Measurements from ENCODE around the gene CKLF.

CKLF gene

GRCh38 chr16:66524601-66525164 is 27.7 kb upstream of the CKLF start:
- H3K4me3 Mint-ChIP-seq, result no peak overlapping the region
- H3K27me3 Mint-ChIP-seq, result no peaks in the 10 kb centered on the region
- no peaks in the 10 kb centered on the region for H3K36me3 Mint-ChIP-seq (ENCODE audit: low read depth)
- peak; percentile 56 for DNase-seq
- peak overlapping the region; percentile 83 for H3K27ac Mint-ChIP-seq
- peaks cover 75% of the 10 kb centered on the region for H3K4me1 Mint-ChIP-seq (ENCODE audit: low read depth)
- no peaks in the 10 kb centered on the region for H3K9me3 Mint-ChIP-seq

- no peak overlapping the region for H3K4me3 Mint-ChIP-seq
- no peaks in the 10 kb centered on the region for H3K9me3 Mint-ChIP-seq
- DNase-seq, result no peak
- peak overlapping the region; percentile 27 for H3K27ac Mint-ChIP-seq
- H3K36me3 Mint-ChIP-seq (ENCODE audit: low read depth), result no peaks in the 10 kb centered on the region
- no peaks in the 10 kb centered on the region for H3K27me3 Mint-ChIP-seq
- peaks cover 73% of the 10 kb centered on the region for H3K4me1 Mint-ChIP-seq (ENCODE audit: low read depth)
These were observed 26.8 kb upstream of the CKLF start for GRCh38 chr16:66525396-66526180.

GRCh38 chr16:66528294-66528693 is 24.1 kb upstream of the CKLF start:
- H3K9me3 Mint-ChIP-seq, result no peaks in the 10 kb centered on the region
- DNase-seq, result no peak
- no peaks in the 10 kb centered on the region for H3K27me3 Mint-ChIP-seq
- H3K4me3 Mint-ChIP-seq, result no peak overlapping the region
- no peak overlapping the region for H3K27ac Mint-ChIP-seq
- peaks cover 46% of the 10 kb centered on the region for H3K4me1 Mint-ChIP-seq (ENCODE audit: low read depth)
- no peaks in the 10 kb centered on the region for H3K36me3 Mint-ChIP-seq (ENCODE audit: low read depth)

GRCh38 chr16:66529475-66529874 is 22.9 kb upstream of the CKLF start:
- H3K27me3 Mint-ChIP-seq, result no peaks in the 10 kb centered on the region
- no peak for DNase-seq
- H3K4me1 Mint-ChIP-seq (ENCODE audit: low read depth), result peaks cover 34% of the 10 kb centered on the region
- H3K9me3 Mint-ChIP-seq, result no peaks in the 10 kb centered on the region
- H3K36me3 Mint-ChIP-seq (ENCODE audit: low read depth), result no peaks in the 10 kb centered on the region
- no peak overlapping the region for H3K4me3 Mint-ChIP-seq
- peak overlapping the region; percentile 18 for H3K27ac Mint-ChIP-seq

GRCh38 chr16:66534376-66534799 is 18.0 kb upstream of the CKLF start:
- Mint-ChIP-seq H3K4me3 (no peak overlapping the region), H3K9me3 (no peaks in the 10 kb centered on the region), H3K4me1 (ENCODE audit: low read depth) (peaks cover 13% of the 10 kb centered on the region), H3K27ac (no peak overlapping the region), H3K27me3 (no peaks in the 10 kb centered on the region), H3K36me3 (ENCODE audit: low read depth) (no peaks in the 10 kb centered on the region)
- no peak for DNase-seq

- no peaks in the 10 kb centered on the region for H3K36me3 Mint-ChIP-seq (ENCODE audit: low read depth)
- no peak overlapping the region for H3K27ac Mint-ChIP-seq
- H3K9me3 Mint-ChIP-seq, result no peaks in the 10 kb centered on the region
- DNase-seq, result no peak
- peaks cover 10% of the 10 kb centered on the region for H3K4me1 Mint-ChIP-seq (ENCODE audit: low read depth)
- H3K4me3 Mint-ChIP-seq, result no peak overlapping the region
- H3K27me3 Mint-ChIP-seq, result no peaks in the 10 kb centered on the region
These were observed 15.9 kb upstream of the CKLF start for GRCh38 chr16:66536525-66536924.

GRCh38 chr16:66537236-66537635 is 15.1 kb upstream of the CKLF start:
- H3K9me3 Mint-ChIP-seq, result no peaks in the 10 kb centered on the region
- no peak for DNase-seq
- no peaks in the 10 kb centered on the region for H3K27me3 Mint-ChIP-seq
- no peaks in the 10 kb centered on the region for H3K36me3 Mint-ChIP-seq (ENCODE audit: low read depth)
- H3K4me1 Mint-ChIP-seq (ENCODE audit: low read depth), result peaks cover 10% of the 10 kb centered on the region
- H3K4me3 Mint-ChIP-seq, result no peak overlapping the region
- H3K27ac Mint-ChIP-seq, result no peak overlapping the region

GRCh38 chr16:66538910-66539309 is 13.5 kb upstream of the CKLF start:
- no peaks in the 10 kb centered on the region for H3K9me3 Mint-ChIP-seq
- peaks cover 14% of the 10 kb centered on the region for H3K4me1 Mint-ChIP-seq (ENCODE audit: low read depth)
- H3K36me3 Mint-ChIP-seq (ENCODE audit: low read depth), result no peaks in the 10 kb centered on the region
- H3K27ac Mint-ChIP-seq, result no peak overlapping the region
- no peaks in the 10 kb centered on the region for H3K27me3 Mint-ChIP-seq
- no peak overlapping the region for H3K4me3 Mint-ChIP-seq
- DNase-seq, result no peak

- Mint-ChIP-seq H3K27me3 (no peaks in the 10 kb centered on the region), H3K9me3 (no peaks in the 10 kb centered on the region), H3K4me3 (no peak overlapping the region), H3K27ac (peak overlapping the region; percentile 59), H3K36me3 (ENCODE audit: low read depth) (no peaks in the 10 kb centered on the region), H3K4me1 (ENCODE audit: low read depth) (peaks cover 21% of the 10 kb centered on the region)
- DNase-seq, result no peak
These were observed 12.5 kb upstream of the CKLF start for GRCh38 chr16:66539623-66540469.

- no peak overlapping the region for H3K27ac Mint-ChIP-seq
- H3K36me3 Mint-ChIP-seq (ENCODE audit: low read depth), result no peaks in the 10 kb centered on the region
- DNase-seq, result no peak
- no peaks in the 10 kb centered on the region for H3K9me3 Mint-ChIP-seq
- H3K27me3 Mint-ChIP-seq, result no peaks in the 10 kb centered on the region
- no peak overlapping the region for H3K4me3 Mint-ChIP-seq
- H3K4me1 Mint-ChIP-seq (ENCODE audit: low read depth), result peaks cover 27% of the 10 kb centered on the region
These were observed 10.7 kb upstream of the CKLF start for GRCh38 chr16:66541388-66542355.

- Mint-ChIP-seq H3K9me3 (no peaks in the 10 kb centered on the region), H3K4me1 (ENCODE audit: low read depth) (peaks cover 27% of the 10 kb centered on the region), H3K27ac (no peak overlapping the region), H3K36me3 (ENCODE audit: low read depth) (no peaks in the 10 kb centered on the region), H3K27me3 (no peaks in the 10 kb centered on the region), H3K4me3 (no peak overlapping the region)
- DNase-seq, result no peak
These were observed 10.0 kb upstream of the CKLF start for GRCh38 chr16:66542396-66542795.

- no peak overlapping the region for H3K27ac Mint-ChIP-seq
- no peak overlapping the region for H3K4me3 Mint-ChIP-seq
- DNase-seq, result no peak
- H3K9me3 Mint-ChIP-seq, result no peaks in the 10 kb centered on the region
- H3K36me3 Mint-ChIP-seq (ENCODE audit: low read depth), result no peaks in the 10 kb centered on the region
- H3K4me1 Mint-ChIP-seq (ENCODE audit: low read depth), result peaks cover 33% of the 10 kb centered on the region
- no peaks in the 10 kb centered on the region for H3K27me3 Mint-ChIP-seq
These were observed 8.8 kb upstream of the CKLF start for GRCh38 chr16:66543541-66543940.

- Mint-ChIP-seq H3K27ac (peak overlapping the region; percentile 10), H3K4me3 (no peak overlapping the region), H3K27me3 (no peaks in the 10 kb centered on the region), H3K4me1 (ENCODE audit: low read depth) (peaks cover 37% of the 10 kb centered on the region), H3K36me3 (ENCODE audit: low read depth) (no peaks in the 10 kb centered on the region), H3K9me3 (no peaks in the 10 kb centered on the region)
- DNase-seq, result no peak
These were observed 8.2 kb upstream of the CKLF start for GRCh38 chr16:66544016-66544757.

Measured in activated T-cell treated with anti-CD3 and anti-CD28 coated beads, Interleukin-2, amount 50 U/mL, for 24 hours (primary cell).